SK-N-SH treated with all-trans-retinoic acid at 6 μM for 48 hours (cell line): ENCODE measurements around the gene TTLL8.

Experiments
- ARNTL ChIP-seq: fragments of 450-650 bp; formaldehyde crosslinking; IDR thresholded peaks from 2 replicates; pipeline ENCODE4 v1.5.0; 2020; ENCODE audit warnings: low read depth, mild to moderate bottlenecking, moderate library complexity, borderline replicate concordance
- CSRNP3 ChIP-seq: fragments of 250-450 bp; sonication (Bioruptor Pico); IDR thresholded peaks from 2 replicates; pipeline ENCODE4 v1.5.1; 2021; ENCODE audit warnings: mild to moderate bottlenecking, moderate library complexity
- ESRRG ChIP-seq: fragments of 250-450 bp; sonication (Bioruptor Pico); IDR thresholded peaks from 2 replicates; pipeline ENCODE4 v1.6.1; 2021; ENCODE audit warnings: mild to moderate bottlenecking
- OSR1 ChIP-seq: fragments of 250-450 bp; sonication (Bioruptor Pico); IDR thresholded peaks from 2 replicates; pipeline ENCODE4 v1.8.0; 2022; ENCODE audit warnings: moderate library complexity, mild to moderate bottlenecking, inconsistent platforms
- POU6F1 ChIP-seq: fragments of 250-450 bp; sonication (Bioruptor Pico); IDR thresholded peaks from 2 replicates; pipeline ENCODE4 v1.8.0; 2021; ENCODE audit warnings: low read depth, mild to moderate bottlenecking, moderate library complexity, borderline replicate concordance
- RARB ChIP-seq: fragments of 250-450 bp; sonication (Bioruptor Pico); IDR thresholded peaks from 2 replicates; pipeline ENCODE4 v1.8.0; 2021; ENCODE audit warnings: mild to moderate bottlenecking, moderate library complexity
- TCF4 ChIP-seq: fragments of 250-450 bp; sonication (Bioruptor Pico); IDR thresholded peaks from 2 replicates; pipeline ENCODE4 v1.8.0; 2021; ENCODE audit warnings: mild to moderate bottlenecking, moderate library complexity, borderline replicate concordance
- TSHZ2 ChIP-seq: fragments of 250-450 bp; sonication (Bioruptor Pico); IDR thresholded peaks from 2 replicates; pipeline ENCODE4 v1.5.0; 2020; ENCODE audit warnings: mild to moderate bottlenecking, moderate library complexity
- ZC3H10 ChIP-seq: fragments of 250-450 bp; sonication (Bioruptor Pico); IDR thresholded peaks from 2 replicates; pipeline ENCODE4 v1.5.1; 2021; ENCODE audit warnings: mild to moderate bottlenecking, moderate library complexity
- ZFP3 ChIP-seq: fragments of 250-450 bp; sonication (Bioruptor Pico); IDR thresholded peaks from 2 replicates; pipeline ENCODE4 v1.5.0; 2020; ENCODE audit warnings: mild to moderate bottlenecking, moderate library complexity
- ZFP30 ChIP-seq: fragments of 450-650 bp; formaldehyde crosslinking; IDR thresholded peaks from 2 replicates; pipeline ENCODE4 v1.5.0; 2022; ENCODE audit warnings: mild to moderate bottlenecking, moderate library complexity
- TF ChIP-seq, protein P1 (sequence below): fragments of 250-450 bp; sonication (Bioruptor Pico); IDR thresholded peaks from 2 replicates; pipeline ENCODE4 v1.5.1; 2020; ENCODE audit warnings: low read depth, mild to moderate bottlenecking, moderate library complexity

DNA sequence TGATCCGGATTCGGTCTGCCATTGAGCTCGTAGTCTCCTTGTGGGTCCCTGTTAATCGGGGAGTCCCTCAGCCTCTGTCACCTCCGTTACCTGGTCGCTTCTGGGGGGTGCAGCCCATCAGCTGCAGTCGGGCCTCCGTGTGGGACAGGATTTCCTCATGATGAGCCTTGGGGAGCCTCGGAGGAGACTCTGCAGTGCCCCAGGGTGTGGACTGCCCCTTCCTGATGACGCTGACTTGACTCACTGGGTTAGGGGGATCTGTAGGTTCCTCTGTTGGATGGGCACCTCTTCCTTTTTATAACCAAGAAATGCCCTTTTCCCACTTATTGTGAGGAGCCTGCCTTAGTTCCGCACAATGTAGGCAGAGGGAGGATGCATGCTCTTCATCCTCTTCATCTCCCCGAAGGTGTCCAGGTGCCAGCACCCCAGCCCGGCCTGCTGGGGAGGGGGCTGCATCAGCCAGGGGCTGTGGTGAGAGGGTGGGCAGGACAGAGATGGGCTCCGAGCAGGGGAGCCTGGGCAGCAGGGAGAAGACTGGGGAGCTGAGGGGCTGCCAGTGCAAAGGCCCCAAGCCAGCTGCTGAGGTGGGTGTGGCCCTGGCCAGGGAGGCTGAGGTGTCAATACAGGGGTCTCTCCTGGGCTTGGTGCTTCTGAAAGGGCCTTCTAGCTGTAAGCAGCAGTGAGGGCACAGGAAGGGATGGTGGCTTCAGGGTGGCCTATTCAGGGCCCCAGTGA is 13.5 kb upstream of the TTLL8 start:
- no peak for TF ChIP-seq ZFP30
- TF ChIP-seq POU6F1 (CRISPR knock-in tag) = no peak
- no peak for TF ChIP-seq ZC3H10 (CRISPR knock-in tag)
- TF ChIP-seq ESRRG = no peak
- no peak for TF ChIP-seq OSR1 (CRISPR knock-in tag)
- TF ChIP-seq ARNTL (CRISPR knock-in tag) = no peak
- no peak for TF ChIP-seq TSHZ2 (CRISPR knock-in tag)
- TF ChIP-seq, protein P1, sequence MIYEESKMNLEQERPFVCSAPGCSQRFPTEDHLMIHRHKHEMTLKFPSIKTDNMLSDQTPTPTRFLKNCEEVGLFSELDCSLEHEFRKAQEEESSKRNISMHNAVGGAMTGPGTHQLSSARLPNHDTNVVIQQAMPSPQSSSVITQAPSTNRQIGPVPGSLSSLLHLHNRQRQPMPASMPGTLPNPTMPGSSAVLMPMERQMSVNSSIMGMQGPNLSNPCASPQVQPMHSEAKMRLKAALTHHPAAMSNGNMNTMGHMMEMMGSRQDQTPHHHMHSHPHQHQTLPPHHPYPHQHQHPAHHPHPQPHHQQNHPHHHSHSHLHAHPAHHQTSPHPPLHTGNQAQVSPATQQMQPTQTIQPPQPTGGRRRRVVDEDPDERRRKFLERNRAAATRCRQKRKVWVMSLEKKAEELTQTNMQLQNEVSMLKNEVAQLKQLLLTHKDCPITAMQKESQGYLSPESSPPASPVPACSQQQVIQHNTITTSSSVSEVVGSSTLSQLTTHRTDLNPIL = no peak
- TF ChIP-seq TCF4 = no peak
- TF ChIP-seq RARB (CRISPR knock-in tag) = no peak
- TF ChIP-seq ZFP3 (CRISPR knock-in tag) = no peak
- no peak for TF ChIP-seq CSRNP3 (CRISPR knock-in tag)
